CD4-positive, alpha-beta T cell (primary cell): ENCODE measurements around the gene SPAG9. TPM values are rescaled to one million over a fixed set of nuclear protein-coding genes. Genes with fewer than 3 reads are reported as not detected.

ENCODE experiments used
- ATAC-seq: fragments of 200-7000 bp; cut with Tn5 transposase; one replicate; pipeline ENCODE4 v1.10.0; 2022; ENCODE audit warnings: mild to moderate bottlenecking; ENCODE audit not compliant: poor library complexity
- CTCF ChIA-PET: fragments of 350-600 bp; sonication (Branson Sonifier 250); formaldehyde crosslinking; loops from one replicate; lab custom pipeline; 2021; ENCODE audit warnings: antibody characterized with exemption, inconsistent platforms; lab: Charles Lee
- POLR2A ChIA-PET: fragments of 350-600 bp; sonication (Branson Sonifier 250); formaldehyde crosslinking; loops from one replicate; lab custom pipeline; 2021; ENCODE audit warnings: antibody characterized with exemption, inconsistent platforms; lab: Charles Lee
- DNase-seq, 14 experiments: peaks; one replicate each; pipeline ENCODE4 v3.0.0-alpha.2; 2013 to 2020; ENCODE audit warnings: mixed read lengths in 2 of 14
- H3K27ac ChIP-seq, 2 donors: one replicate each; pipeline versions ENCODE4 v1.5.1 to v1.7.0; 2013; ENCODE audit warnings: low read length in 2 of 2, low read depth in 1 of 2, mild to moderate bottlenecking in 1 of 2
- H3K27me3 ChIP-seq, 2 experiments: 1 replicate in 1 of 2; 2 replicates in 1 of 2; pipeline versions ENCODE4 v1.6.1 to v1.7.0; 2013; ENCODE audit warnings: low read length in 2 of 2, control low read depth in 1 of 2, mild to moderate bottlenecking in 1 of 2, moderate library complexity in 1 of 2; ENCODE audit not compliant: insufficient read depth in 2 of 2, control insufficient read depth in 1 of 2
- H3K36me3 ChIP-seq: one replicate; pipeline ENCODE4 v1.6.1; 2013; ENCODE audit warnings: low read length, control low read depth; ENCODE audit not compliant: insufficient read depth
- H3K4me1 ChIP-seq: one replicate; pipeline ENCODE4 v1.6.1; 2013; ENCODE audit warnings: low read length, control low read depth; ENCODE audit not compliant: insufficient read depth
- H3K4me3 ChIP-seq: one replicate; pipeline ENCODE4 v1.5.1; 2013; ENCODE audit warnings: mild to moderate bottlenecking, low read length, moderate library complexity
- H3K9me3 ChIP-seq, 2 experiments: 1 replicate in 1 of 2; 2 replicates in 1 of 2; pipeline versions ENCODE4 v1.6.1 to v1.7.0; 2013; ENCODE audit warnings: low read length in 2 of 2, mild to moderate bottlenecking in 2 of 2, control low read depth in 1 of 2, moderate library complexity in 1 of 2; ENCODE audit not compliant: control insufficient read depth in 1 of 2, insufficient read depth in 1 of 2
- H3K27ac Mint-ChIP-seq: one replicate; pipeline ENCODE4 v1.8.0; 2020; ENCODE audit warnings: mixed read lengths
- H3K27me3 Mint-ChIP-seq: one replicate; pipeline ENCODE4 v1.8.0; 2021; ENCODE audit warnings: mixed read lengths
- H3K36me3 Mint-ChIP-seq: one replicate; pipeline ENCODE4 v1.8.0; 2021; ENCODE audit warnings: low read depth, mixed read lengths
- H3K4me1 Mint-ChIP-seq: one replicate; pipeline ENCODE4 v1.8.0; 2021; ENCODE audit warnings: low read depth, mixed read lengths
- H3K4me3 Mint-ChIP-seq: one replicate; pipeline ENCODE4 v1.8.0; 2020; ENCODE audit warnings: mild to moderate bottlenecking, mixed read lengths
- H3K9me3 Mint-ChIP-seq: one replicate; pipeline ENCODE4 v1.8.0; 2020; ENCODE audit warnings: mixed read lengths
- CTCF ChIP-seq: fragments of 200-600 bp; IDR thresholded peaks from one replicate; pipeline ENCODE4 v1.8.0; 2022; ENCODE audit warnings: antibody characterized with exemption, mild to moderate bottlenecking
- intact Hi-C, 2 experiments: fragments of 100-400 bp; cut with DNase I in 1 of 2; cut with micrococcal nuclease in 1 of 2; formaldehyde crosslinking; loops; one replicate each; pipeline versions ENCODE4 v1.15.1 to v1.9.0; 2023 to 2025; cut with DNase I, micrococcal nuclease
- total RNA-seq, 174 experiments: library from RNA in 2 of 174; stranded (reverse) in 2 of 174; gene quantifications; one replicate each; pipeline ENCODE4 v1.2.3 and lab custom pipeline; 2021 to 2026

SPAG9 gene
- total RNA-seq, 2 experiments from 2014 or later = 60.2 to 64.6 TPM

GRCh38 chr17:50935221-50935995 lies 185.3 kb downstream of the SPAG9 start:
- CTCF ChIA-PET = interaction anchor here (1.0 to 1.4 kb wide), 2 partner anchors 9 to 18 kb away, joined by 3 read pairs; no protein-coding TSS in a partner anchor
- H3K36me3 ChIP-seq = no peaks in the 10 kb centered on the region
- intact Hi-C loops = no loop called here
- TF ChIP-seq CTCF = no peak
- no peak for ATAC-seq
- H3K4me3 ChIP-seq = no peak overlapping the region
- H3K4me1 Mint-ChIP-seq = peaks cover 25% of the 10 kb centered on the region
- H3K9me3 ChIP-seq = no peaks in the 10 kb centered on the region
- H3K9me3 Mint-ChIP-seq = no peaks in the 10 kb centered on the region
- no peak overlapping the region for H3K27ac Mint-ChIP-seq
- H3K27ac ChIP-seq = no peak overlapping the region
- peaks cover 26% of the 10 kb centered on the region for H3K4me1 ChIP-seq
- H3K36me3 Mint-ChIP-seq = no peaks in the 10 kb centered on the region
- H3K27me3 Mint-ChIP-seq = no peaks in the 10 kb centered on the region
- peak in 2 of 14 experiments; percentile 29 to 58 for DNase-seq
- H3K4me3 Mint-ChIP-seq = no peak overlapping the region
- POLR2A ChIA-PET = interaction anchor here (1.0 to 3.0 kb wide), 3 partner anchors 10 to 69 kb away, joined by 4 to 15 read pairs (median 4); partner anchors contain the start of gene TOB1
- no peaks in the 10 kb centered on the region for H3K27me3 ChIP-seq

GRCh38 chr17:50934672-50935220 lies 185.9 kb downstream of the SPAG9 start:
- no peak overlapping the region for H3K4me3 Mint-ChIP-seq

GRCh38 chr17:50934161-50934560 lies 186.5 kb downstream of the SPAG9 start:
- no peak overlapping the region for H3K27ac Mint-ChIP-seq
- ChIA-PET CTCF (no interaction called here), POLR2A (interaction anchor here (3.0 kb wide), 1 partner anchor 68 kb away, joined by 15 read pairs; the partner anchor contains the start of gene TOB1)
- no peaks in the 10 kb centered on the region for H3K9me3 ChIP-seq
- no peaks in the 10 kb centered on the region for H3K36me3 Mint-ChIP-seq
- no peak for DNase-seq
- peaks cover 29% of the 10 kb centered on the region for H3K4me1 ChIP-seq
- no peak overlapping the region for H3K27ac ChIP-seq
- no peaks in the 10 kb centered on the region for H3K27me3 Mint-ChIP-seq
- H3K27me3 ChIP-seq = no peaks in the 10 kb centered on the region
- ATAC-seq = no peak
- no peak overlapping the region for H3K4me3 Mint-ChIP-seq
- TF ChIP-seq CTCF = no peak
- H3K36me3 ChIP-seq = no peaks in the 10 kb centered on the region
- intact Hi-C loops = no loop called here
- no peaks in the 10 kb centered on the region for H3K9me3 Mint-ChIP-seq
- peaks cover 30% of the 10 kb centered on the region for H3K4me1 Mint-ChIP-seq
- no peak overlapping the region for H3K4me3 ChIP-seq

More at GRCh38 chr17:50934672-50935220, 185.9 kb downstream of the SPAG9 start:
- Histone ChIP-seq H3K4me1 (peaks cover 30% of the 10 kb centered on the region), H3K9me3 (no peaks in the 10 kb centered on the region), H3K27me3 (no peaks in the 10 kb centered on the region), H3K27ac (no peak overlapping the region), H3K4me3 (no peak overlapping the region), H3K36me3 (no peaks in the 10 kb centered on the region)
- TF ChIP-seq CTCF = no peak
- H3K4me1 Mint-ChIP-seq = peaks cover 31% of the 10 kb centered on the region
- no peaks in the 10 kb centered on the region for H3K9me3 Mint-ChIP-seq
- no peaks in the 10 kb centered on the region for H3K36me3 Mint-ChIP-seq
- POLR2A ChIA-PET = interaction anchor here (3.0 kb wide), 1 partner anchor 69 kb away, joined by 15 read pairs; the partner anchor contains the start of gene TOB1
- H3K27me3 Mint-ChIP-seq = no peaks in the 10 kb centered on the region
- intact Hi-C loops = no loop called here
- DNase-seq (no peak), ATAC-seq (no peak)
- no peak overlapping the region for H3K27ac Mint-ChIP-seq
- CTCF ChIA-PET = no interaction called here
